K562 (cell line): ENCODE measurements around the gene KRTAP9-4. TPM values are rescaled to one million over a fixed set of nuclear protein-coding genes. Genes with fewer than 3 reads are reported as not detected.
A peak's percentile ranks its signal among the peaks of the same experiment; 100 is the strongest.
"Not testable (repeated sequence)": the region's sequence is repeated elsewhere in the genome, so short reads cannot be mapped to it uniquely, and the experiment has no call there.

ENCODE experiments used
- ATAC-seq: fragments of 200-7000 bp; cut with Tn5 transposase; 3 replicates; pipeline ENCODE4 v1.9.1; 2020; ENCODE audit warnings: moderate library complexity
- BruUV-seq: library from RNA; stranded (reverse); fragments of 400-500 nt; replicated peaks from 2 replicates; lab custom pipeline; 2021; lab: Mats Ljungman, UMichigan
- CTCF ChIA-PET: fragments of 300-600 bp; formaldehyde crosslinking; extraction: SDS; loops from one replicate; lab custom pipeline; 2021; ENCODE audit warnings: low intra/inter-chr PET ratio; lab: Yijun Ruan, JAX
- POLR2A ChIA-PET: fragments of 300-600, 350-650 bp; sonication (Branson Sonifier 250); formaldehyde crosslinking; extraction: SDS; loops from one replicate; lab custom pipeline; 2021; ENCODE audit warnings: antibody characterized with exemption, inconsistent platforms; lab: Yijun Ruan, JAX
- DNase-seq, 4 experiments: peaks; one replicate each; pipeline versions ENCODE4 v3.0.0 to v3.0.0-alpha.2; 2011 to 2018; ENCODE audit warnings: low spot score in 3 of 4, mixed read lengths in 3 of 4; ENCODE audit errors: extremely low read depth in 1 of 4
- FAIRE-seq: peaks from 2 replicates; lab custom pipeline; 2011; peaks lifted over from hg19 to GRCh38; lab: Jason Lieb, UNC
- H2AFZ ChIP-seq: 2 replicates; pipeline ENCODE4 v1.6.0; 2011; ENCODE audit warnings: low read depth, low read length, control low read depth, inconsistent platforms
- H3K27ac ChIP-seq: fragments of 200-600 bp; 3 replicates; pipeline ENCODE4 v1.8.0; 2011; ENCODE audit warnings: low read depth, mild to moderate bottlenecking, control low read depth, inconsistent platforms, low read length, moderate library complexity, mixed read lengths; ENCODE audit errors: extremely low read depth
- H3K27me3 ChIP-seq, 2 experiments: fragments of 300-600 bp in 1 of 2; 2 replicates in 1 of 2; 3 replicates in 1 of 2; pipeline versions ENCODE4 v1.6.0 to v1.8.0; 2011; ENCODE audit warnings: inconsistent platforms in 2 of 2, low read length in 2 of 2, mild to moderate bottlenecking in 1 of 2, mixed read lengths in 1 of 2, moderate library complexity in 1 of 2; ENCODE audit not compliant: control insufficient read depth in 2 of 2, insufficient read depth in 2 of 2
- H3K36me3 ChIP-seq: fragments of 300-600 bp; 3 replicates; pipeline ENCODE4 v1.8.0; 2011; ENCODE audit warnings: mild to moderate bottlenecking, low read length, inconsistent platforms; ENCODE audit not compliant: control insufficient read depth, insufficient read depth
- H3K4me1 ChIP-seq, 2 experiments: fragments of 200-600 bp in 1 of 2; replicated peaks in 1 of 2; 2 replicates in 1 of 2; 3 replicates in 1 of 2; pipeline versions ENCODE4 v1.5.1 to v1.8.0; 2011; ENCODE audit warnings: inconsistent platforms in 2 of 2, low read length in 2 of 2, mild to moderate bottlenecking in 1 of 2, mixed read lengths in 1 of 2, moderate library complexity in 1 of 2; ENCODE audit not compliant: control insufficient read depth in 2 of 2, insufficient read depth in 2 of 2
- H3K4me2 ChIP-seq: 2 replicates; pipeline ENCODE4 v1.6.1; 2011; ENCODE audit warnings: low read length, control low read depth, inconsistent platforms, mixed read lengths; ENCODE audit not compliant: insufficient read depth
- H3K4me3 ChIP-seq: fragments of 200-600 bp; sonication (generic), shearing (Covaris generic); 2 replicates; pipeline ENCODE4 v1.5.1; 2016; ENCODE audit warnings: control low read depth, inconsistent platforms
- H3K79me2 ChIP-seq: fragments of 200-600 bp; 3 replicates; pipeline ENCODE4 v1.8.0; 2011; ENCODE audit warnings: low read length, inconsistent platforms; ENCODE audit not compliant: control insufficient read depth, insufficient read depth
- H3K9ac ChIP-seq, 2 experiments: 2 replicates each; pipeline versions ENCODE4 v1.6.0 to v1.6.1; 2011; ENCODE audit warnings: low read depth in 2 of 2, low read length in 2 of 2, control low read depth in 1 of 2, inconsistent platforms in 1 of 2, mild to moderate bottlenecking in 1 of 2, mixed read lengths in 1 of 2; ENCODE audit not compliant: insufficient read depth in 1 of 2
- H3K9me1 ChIP-seq: one replicate; pipeline ENCODE4 v1.6.0; 2011; ENCODE audit warnings: inconsistent platforms, mild to moderate bottlenecking, low read length, moderate library complexity; ENCODE audit not compliant: control insufficient read depth, insufficient read depth
- H3K9me3 ChIP-seq: replicated peaks from 2 replicates; pipeline ENCODE4 v1.5.1; 2011; ENCODE audit warnings: low read depth, low read length, inconsistent platforms; ENCODE audit not compliant: control insufficient read depth, insufficient read depth
- H4K20me1 ChIP-seq: replicated peaks from 2 replicates; pipeline ENCODE4 v1.6.1; 2011; ENCODE audit warnings: low read length, inconsistent platforms, mixed read lengths; ENCODE audit not compliant: control insufficient read depth, insufficient read depth
- C11orf30 ChIP-seq: fragments of 450-650 bp; IDR thresholded peaks from 2 replicates; pipeline ENCODE4 v1.6.1; 2016; ENCODE audit warnings: low read depth, mild to moderate bottlenecking
- ELF1 ChIP-seq: fragments of 200-800 bp; sonication (Bioruptor generic); IDR thresholded peaks from 2 replicates; pipeline ENCODE4 v1.6.1; 2016; ENCODE audit warnings: missing genetic modification characterization, missing compliant biosample characterization
- FOS ChIP-seq: IDR thresholded peaks from 3 replicates; pipeline ENCODE4 v1.6.1; 2011; ENCODE audit not compliant: insufficient read length; ENCODE audit errors: extremely low read depth
- HNRNPK ChIP-seq: fragments of 200-400 bp; formaldehyde crosslinking; IDR thresholded peaks from one replicate; pipeline ENCODE4 v1.6.1; 2018; ENCODE audit warnings: mild to moderate bottlenecking, low read depth, low read length; ENCODE audit not compliant: poor library complexity, severe bottlenecking
- KAT8 ChIP-seq: fragments of 450-650 bp; IDR thresholded peaks from 2 replicates; pipeline ENCODE4 v1.6.1; 2016; ENCODE audit warnings: low read depth, mild to moderate bottlenecking
- KLF16 ChIP-seq: IDR thresholded peaks from 2 replicates; pipeline ENCODE4 v1.6.1; 2016; ENCODE audit warnings: antibody characterized with exemption
- POLR2G ChIP-seq: fragments of 200-400 bp; formaldehyde crosslinking; IDR thresholded peaks from 2 replicates; pipeline ENCODE4 v1.6.1; 2017; ENCODE audit warnings: low read depth, mild to moderate bottlenecking, antibody characterized with exemption, low read length, moderate library complexity
- POLR2H ChIP-seq: IDR thresholded peaks from 2 replicates; pipeline ENCODE4 v1.6.1; 2016; ENCODE audit warnings: missing genetic modification characterization, low read depth, mild to moderate bottlenecking, control low read depth, missing compliant biosample characterization, moderate library complexity
- PREB ChIP-seq: sonication (generic); formaldehyde crosslinking; IDR thresholded peaks from 2 replicates; pipeline ENCODE4 v1.8.1; 2023; ENCODE audit warnings: mild to moderate bottlenecking, missing genetic modification reagents
- RBM17 ChIP-seq: fragments of 200-400 bp; formaldehyde crosslinking; IDR thresholded peaks from 2 replicates; pipeline ENCODE4 v1.6.1; 2017; ENCODE audit warnings: low read depth, mild to moderate bottlenecking, low read length, borderline replicate concordance
- TRIM25 ChIP-seq: fragments of 450-650 bp; IDR thresholded peaks from 2 replicates; pipeline ENCODE4 v1.7.0; 2016; ENCODE audit warnings: borderline replicate concordance
- ZNF354B ChIP-seq: fragments of 250-450 bp; sonication (Bioruptor Pico); IDR thresholded peaks from 2 replicates; pipeline ENCODE4 v1.4.0; 2020
- ZNF644 ChIP-seq: fragments of 200-800 bp; sonication (Bioruptor generic); IDR thresholded peaks from 2 replicates; pipeline ENCODE4 v1.6.1; 2016; ENCODE audit warnings: low read depth, missing genetic modification characterization, missing compliant biosample characterization
- WGBS: fragments of 100-300 bp; shearing (Covaris generic); methylation state at CpG from one replicate; pipeline ENCODE4 v1.1.6; 2016; ENCODE audit warnings: low coverage, mixed read lengths; ENCODE audit not compliant: insufficient coverage; ENCODE audit errors: missing lambda C conversion rate; 5-methylcytosine and 5-hydroxymethylcytosine counted together
- in situ Hi-C: fragments of 300-500 bp; cut with MboI; formaldehyde crosslinking; loops from 4 replicates; pipeline ENCODE4 v1.15.0; 2018; ENCODE audit warnings: inconsistent platforms, mixed read lengths
- intact Hi-C: fragments of 100-400 bp; cut with micrococcal nuclease; formaldehyde crosslinking; loops from 2 replicates; pipeline ENCODE4 v1.14.2; 2022
- polyA plus RNA-seq, 8 experiments: library from polyadenylated mRNA; depleted of rRNA in 4 of 8; stranded (reverse) in 5 of 8; unstranded in 3 of 8; fragments of >200 nt; fragmentation: Nextera tagmentation in 2 of 8; fragmentation: Illumina TruSeq in 1 of 8; extraction: Ambion mirVana in 2 of 8; extraction: Trizol in 1 of 8; gene quantifications; 2 replicates each; pipeline versions ENCODE4 v1.2.1 to v1.2.3, GENCODE V29; 2011 to 2014; ENCODE audit warnings: inconsistent platforms in 1 of 8, missing spikeins in 1 of 8
- total RNA-seq, 7 experiments: library from RNA; depleted of rRNA in 6 of 7; stranded (reverse); fragments of >200 nt in 6 of 7; fragmentation: Illumina TruSeq in 2 of 7; extraction: Trizol in 2 of 7; gene quantifications; 2 replicates each; pipeline versions ENCODE4 v1.2.1 to v1.2.3, GENCODE V29; 2011 to 2021; ENCODE audit warnings: low replicate concordance in 1 of 7

Gene KRTAP9-4
- total and polyA plus RNA-seq, 9 of the 15 experiments (the other 6 are each of a cell fraction or from before 2014, with no cell fraction given) = not detected

- no peak for FAIRE-seq
These were observed 22.4 kb downstream of the KRTAP9-4 start for GRCh38 chr17:41271858-41272257.

GRCh38 chr17:41275648-41276190 lies 26.2 kb downstream of the KRTAP9-4 start, which contains the start of gene KRTAP9-7:
Gene KRTAP9-7 (plus strand): TSS chr17:41275698. CDS start chr17:41275698, 0 bp downstream.
- H3K4me3 ChIP-seq, in situ Hi-C loops, H3K27me3 ChIP-seq, H4K20me1 ChIP-seq, H3K27ac ChIP-seq, CTCF ChIA-PET, H3K79me2 ChIP-seq, intact Hi-C loops, ATAC-seq, H3K4me1 ChIP-seq, H3K9me3 ChIP-seq, FAIRE-seq, H3K9me1 ChIP-seq, H3K4me2 ChIP-seq, H3K36me3 ChIP-seq, POLR2A ChIA-PET, H3K9ac ChIP-seq, H2AFZ ChIP-seq, BruUV-seq: not testable (repeated sequence)
- 0% methylated on average over 3 of the region's 3 CpGs for WGBS
- peak in 1 of 4 experiments; percentile 1 for DNase-seq

More at GRCh38 chr17:41271858-41272257, 22.4 kb downstream of the KRTAP9-4 start:
- intact Hi-C loops = no loop called here
- Histone ChIP-seq H3K9ac (no peak overlapping the region), H3K9me1 (no peaks in the 10 kb centered on the region), H3K27me3 (no peaks in the 10 kb centered on the region; a peak in 1 of 5 replicates), H2AFZ (no peak overlapping the region), H4K20me1 (no peaks in the 10 kb centered on the region), H3K36me3 (no peaks in the 10 kb centered on the region), H3K4me3 (no peak overlapping the region), H3K4me1 (no peaks in the 10 kb centered on the region), H3K9me3 (no peaks in the 10 kb centered on the region), H3K79me2 (no peaks in the 10 kb centered on the region), H3K27ac (no peak overlapping the region), H3K4me2 (no peak overlapping the region)
- no peak for DNase-seq
- POLR2A ChIA-PET = no interaction called here
- CTCF ChIA-PET = no interaction called here
- TF ChIP-seq FOS (no peak), C11orf30 (no peak), KLF16 (no peak), ELF1 (tag) (no peak), POLR2G (no peak), KAT8 (no peak), RBM17 (no peak), ZNF644 (tag) (no peak), HNRNPK (no peak), ZNF354B (CRISPR knock-in tag) (no peak), PREB (CRISPR knock-in tag) (no peak), TRIM25 (no peak), POLR2H (tag) (no peak)
- no CpG with 5 or more reads among the region's 1 CpG for WGBS
- no peak for ATAC-seq
- no TSS peak for BruUV-seq
- in situ Hi-C loops = no loop called here
